ENCODE results near the gene ATE1.
"Not testable (repeated sequence)": the region's sequence is repeated elsewhere in the genome, so short reads cannot be mapped to it uniquely, and the experiment has no call there.

Gene ATE1

DNA sequence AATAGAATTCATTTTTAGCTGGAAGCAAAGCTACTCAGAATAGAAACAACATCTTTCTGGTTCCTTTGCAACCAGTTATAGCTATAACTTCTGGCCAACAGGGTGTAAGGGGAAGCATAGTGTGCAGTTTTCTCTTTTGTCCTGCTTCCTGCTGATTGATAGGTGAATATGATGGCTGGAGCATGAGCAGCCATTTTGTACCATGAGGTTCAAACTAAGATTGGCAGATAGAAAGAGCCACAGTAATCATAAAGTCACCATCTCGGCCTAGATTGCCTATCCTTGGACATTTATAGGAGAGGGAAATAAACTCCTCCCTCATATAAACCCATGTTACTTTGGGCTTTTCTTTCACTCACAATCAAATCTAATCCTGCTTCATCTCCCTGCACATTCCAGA lies 227.4 kb downstream of the ATE1 start:
- Histone ChIP-seq H3K4me3 (ENCODE audit: low read depth, low read length, poor library complexity, severe bottlenecking) (no peak overlapping the region), H3K9ac (ENCODE audit: low read length) (no peak overlapping the region), H3K4me1 (ENCODE audit: insufficient read depth, low read length, severe bottlenecking) (no peaks in the 10 kb centered on the region), H3K9me2 (ENCODE audit: low read depth, low read length) (no peaks in the 10 kb centered on the region), H4K20me1 (ENCODE audit: insufficient read depth, low read length) (no peaks in the 10 kb centered on the region), H3K27me3 (ENCODE audit: insufficient read depth, low read length) (no peaks in the 10 kb centered on the region), H3K4me2 (ENCODE audit: low read length) (no peak overlapping the region), H2AFZ (ENCODE audit: low read length) (no peak overlapping the region), H3K27ac (ENCODE audit: low read depth, low read length, poor library complexity, severe bottlenecking) (no peak overlapping the region), H3K36me3 (ENCODE audit: insufficient read depth, low read length) (no peaks in the 10 kb centered on the region; the same call in 1 of the 2 replicates), H3K9me3 (ENCODE audit: low read length) (no peaks in the 10 kb centered on the region), H3F3A (ENCODE audit: insufficient read depth, low read length) (no peaks in the 10 kb centered on the region), H3K79me2 (ENCODE audit: insufficient read depth, low read length) (no peaks in the 10 kb centered on the region)
- TF ChIP-seq, protein P1, sequence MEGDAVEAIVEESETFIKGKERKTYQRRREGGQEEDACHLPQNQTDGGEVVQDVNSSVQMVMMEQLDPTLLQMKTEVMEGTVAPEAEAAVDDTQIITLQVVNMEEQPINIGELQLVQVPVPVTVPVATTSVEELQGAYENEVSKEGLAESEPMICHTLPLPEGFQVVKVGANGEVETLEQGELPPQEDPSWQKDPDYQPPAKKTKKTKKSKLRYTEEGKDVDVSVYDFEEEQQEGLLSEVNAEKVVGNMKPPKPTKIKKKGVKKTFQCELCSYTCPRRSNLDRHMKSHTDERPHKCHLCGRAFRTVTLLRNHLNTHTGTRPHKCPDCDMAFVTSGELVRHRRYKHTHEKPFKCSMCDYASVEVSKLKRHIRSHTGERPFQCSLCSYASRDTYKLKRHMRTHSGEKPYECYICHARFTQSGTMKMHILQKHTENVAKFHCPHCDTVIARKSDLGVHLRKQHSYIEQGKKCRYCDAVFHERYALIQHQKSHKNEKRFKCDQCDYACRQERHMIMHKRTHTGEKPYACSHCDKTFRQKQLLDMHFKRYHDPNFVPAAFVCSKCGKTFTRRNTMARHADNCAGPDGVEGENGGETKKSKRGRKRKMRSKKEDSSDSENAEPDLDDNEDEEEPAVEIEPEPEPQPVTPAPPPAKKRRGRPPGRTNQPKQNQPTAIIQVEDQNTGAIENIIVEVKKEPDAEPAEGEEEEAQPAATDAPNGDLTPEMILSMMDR (IDR thresholded peaks at IDR 0.05; ENCODE audit: low read length), result no peak
- no peak for TF ChIP-seq EZH2 (IDR thresholded peaks at IDR 0.05; ENCODE audit: borderline replicate concordance, low read length)

DNA sequence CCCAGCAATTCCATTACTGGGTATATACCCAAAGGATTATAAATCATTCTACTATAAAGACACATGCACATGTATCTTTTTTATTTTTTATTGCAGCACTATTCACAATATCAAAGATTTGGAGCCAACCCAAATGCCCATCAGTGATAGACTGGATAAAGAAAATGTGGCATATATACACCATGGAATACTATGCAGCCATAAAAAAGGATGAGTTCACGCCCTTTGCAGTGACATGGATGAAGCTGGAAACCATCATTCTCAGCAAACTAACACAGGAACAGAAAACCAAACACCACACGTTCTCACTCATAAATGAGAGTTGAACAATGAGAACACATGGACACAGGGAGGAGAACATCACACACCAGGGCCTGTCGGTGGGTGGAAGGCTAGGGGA lies 228.1 kb downstream of the ATE1 start:
- not testable (repeated sequence) for H3K9me3 ChIP-seq (ENCODE audit: low read length); H3K4me2 ChIP-seq (ENCODE audit: low read length); H3K4me3 ChIP-seq (ENCODE audit: low read depth, low read length, poor library complexity, severe bottlenecking); H3K9me2 ChIP-seq (ENCODE audit: low read depth, low read length); H3K27ac ChIP-seq (ENCODE audit: low read depth, low read length, poor library complexity, severe bottlenecking); H4K20me1 ChIP-seq (ENCODE audit: insufficient read depth, low read length); H2AFZ ChIP-seq (ENCODE audit: low read length); H3K79me2 ChIP-seq (ENCODE audit: insufficient read depth, low read length); H3K4me1 ChIP-seq (ENCODE audit: insufficient read depth, low read length, severe bottlenecking); H3K36me3 ChIP-seq (ENCODE audit: insufficient read depth, low read length); H3K27me3 ChIP-seq (ENCODE audit: insufficient read depth, low read length); H3K9ac ChIP-seq (ENCODE audit: low read length); H3F3A ChIP-seq (ENCODE audit: insufficient read depth, low read length)

DNA sequence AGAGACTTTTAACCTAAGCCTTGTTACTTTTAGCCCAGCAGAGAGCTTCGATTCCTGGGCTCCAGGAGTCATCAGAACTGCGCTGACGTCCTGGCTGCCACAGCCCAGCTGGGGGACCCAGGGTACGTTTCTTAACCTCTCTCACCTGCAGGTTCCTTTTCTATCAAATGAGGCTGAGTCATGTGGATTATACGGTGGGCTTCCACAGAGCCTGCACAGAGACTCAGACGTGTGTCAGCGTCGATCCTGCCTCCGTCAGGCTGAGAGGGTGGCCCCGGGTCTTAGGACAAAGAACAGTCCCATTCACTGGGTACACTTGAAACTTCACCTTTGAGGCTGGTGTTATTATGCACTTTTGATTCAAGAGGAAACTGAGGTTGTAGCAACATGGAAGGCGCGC lies 228.9 kb downstream of the ATE1 start:
- H3K9me2 ChIP-seq (ENCODE audit: low read depth, low read length), result no peaks in the 10 kb centered on the region
- H3K4me1 ChIP-seq (ENCODE audit: insufficient read depth, low read length, severe bottlenecking), result no peaks in the 10 kb centered on the region
- no peak for TF ChIP-seq EZH2 (IDR thresholded peaks at IDR 0.05; ENCODE audit: borderline replicate concordance, low read length)
- TF ChIP-seq, protein P1 (IDR thresholded peaks at IDR 0.05; ENCODE audit: low read length), result no peak
- no peaks in the 10 kb centered on the region; the same call in 1 of the 2 replicates for H3K36me3 ChIP-seq (ENCODE audit: insufficient read depth, low read length)
- H3K27me3 ChIP-seq (ENCODE audit: insufficient read depth, low read length), result no peaks in the 10 kb centered on the region
- no peaks in the 10 kb centered on the region for H4K20me1 ChIP-seq (ENCODE audit: insufficient read depth, low read length)
- no peak overlapping the region for H3K4me3 ChIP-seq (ENCODE audit: low read depth, low read length, poor library complexity, severe bottlenecking)
- H3F3A ChIP-seq (ENCODE audit: insufficient read depth, low read length), result no peaks in the 10 kb centered on the region
- H3K27ac ChIP-seq (ENCODE audit: low read depth, low read length, poor library complexity, severe bottlenecking), result no peak overlapping the region
- no peaks in the 10 kb centered on the region for H3K9me3 ChIP-seq (ENCODE audit: low read length)
- no peaks in the 10 kb centered on the region for H3K79me2 ChIP-seq (ENCODE audit: insufficient read depth, low read length)
- H2AFZ ChIP-seq (ENCODE audit: low read length), result no peak overlapping the region
- H3K9ac ChIP-seq (ENCODE audit: low read length), result no peak overlapping the region
- H3K4me2 ChIP-seq (ENCODE audit: low read length), result no peak overlapping the region

DNA sequence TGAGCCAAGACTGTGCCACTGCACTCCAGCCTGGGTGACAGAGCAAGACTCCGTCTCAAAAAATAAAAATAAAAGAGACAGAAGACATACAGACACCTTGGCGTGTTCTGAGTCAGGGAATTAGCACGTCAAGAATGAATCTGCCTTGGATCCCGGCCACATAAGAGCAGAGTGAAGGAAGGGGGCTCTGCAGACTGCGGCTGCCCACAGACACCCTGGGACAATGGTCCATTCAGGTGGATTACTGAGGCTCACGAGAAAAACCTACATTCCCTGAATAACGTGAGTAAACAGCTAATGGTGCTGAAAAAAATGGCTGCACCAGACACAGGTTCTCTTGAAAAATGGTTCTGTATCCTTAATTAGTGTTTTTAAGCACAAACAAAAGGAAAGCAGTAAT lies 229.5 kb downstream of the ATE1 start:
- no peaks in the 10 kb centered on the region for H3K27me3 ChIP-seq (ENCODE audit: insufficient read depth, low read length)
- H4K20me1 ChIP-seq (ENCODE audit: insufficient read depth, low read length), result no peaks in the 10 kb centered on the region
- H3K9me3 ChIP-seq (ENCODE audit: low read length), result no peaks in the 10 kb centered on the region
- H3K9ac ChIP-seq (ENCODE audit: low read length), result no peak overlapping the region
- H3K4me2 ChIP-seq (ENCODE audit: low read length), result no peak overlapping the region
- H3K4me1 ChIP-seq (ENCODE audit: insufficient read depth, low read length, severe bottlenecking), result no peaks in the 10 kb centered on the region
- no peaks in the 10 kb centered on the region for H3F3A ChIP-seq (ENCODE audit: insufficient read depth, low read length)
- H3K4me3 ChIP-seq (ENCODE audit: low read depth, low read length, poor library complexity, severe bottlenecking), result no peak overlapping the region
- no peaks in the 10 kb centered on the region; the same call in 1 of the 2 replicates for H3K36me3 ChIP-seq (ENCODE audit: insufficient read depth, low read length)
- no peak for TF ChIP-seq EZH2 (IDR thresholded peaks at IDR 0.05; ENCODE audit: borderline replicate concordance, low read length)
- TF ChIP-seq, protein P1 (IDR thresholded peaks at IDR 0.05; ENCODE audit: low read length), result no peak
- no peak overlapping the region for H2AFZ ChIP-seq (ENCODE audit: low read length)
- H3K79me2 ChIP-seq (ENCODE audit: insufficient read depth, low read length), result no peaks in the 10 kb centered on the region
- no peak overlapping the region for H3K27ac ChIP-seq (ENCODE audit: low read depth, low read length, poor library complexity, severe bottlenecking)
- no peaks in the 10 kb centered on the region for H3K9me2 ChIP-seq (ENCODE audit: low read depth, low read length)

Data from OCI-LY1 (cell line).